Central memory CD8-positive, alpha-beta T cell (primary cell): ENCODE measurements around the gene FGA.
"Not testable (repeated sequence)": the region's sequence is repeated elsewhere in the genome, so short reads cannot be mapped to it uniquely, and the experiment has no call there.

ENCODE experiments used
- ATAC-seq: fragments of 150-1000 bp; cut with Tn5 transposase; replicated peaks from 2 replicates; pipeline ENCODE4 v1.10.0; 2022; ENCODE audit warnings: mild to moderate bottlenecking, moderate FRiP score, moderate number of reproducible peaks; ENCODE audit not compliant: poor library complexity, severe bottlenecking; ENCODE audit errors: extremely low read depth
- DNase-seq, 2 donors: peaks; one replicate each; pipeline ENCODE4 v3.0.0; 2021; ENCODE audit warnings: low spot score in 2 of 2
- H3K27ac Mint-ChIP-seq: one replicate; pipeline ENCODE4 v1.8.0; 2022; ENCODE audit warnings: low read depth, mild to moderate bottlenecking, moderate library complexity, mixed read lengths
- H3K27me3 Mint-ChIP-seq: one replicate; pipeline ENCODE4 v1.8.0; 2022; ENCODE audit warnings: mixed read lengths
- H3K36me3 Mint-ChIP-seq: one replicate; pipeline ENCODE4 v1.8.0; 2022; ENCODE audit warnings: mild to moderate bottlenecking, moderate library complexity, mixed read lengths; ENCODE audit not compliant: insufficient read depth
- H3K4me1 Mint-ChIP-seq: one replicate; pipeline ENCODE4 v1.8.0; 2022; ENCODE audit warnings: mixed read lengths
- H3K4me3 Mint-ChIP-seq: one replicate; pipeline ENCODE4 v1.8.0; 2022; ENCODE audit warnings: mild to moderate bottlenecking, moderate library complexity, mixed read lengths
- H3K9me3 Mint-ChIP-seq: one replicate; pipeline ENCODE4 v1.8.0; 2022; ENCODE audit warnings: mixed read lengths

FGA gene

GRCh38 chr4:154602404-154603020 lies 12.0 kb upstream of the FGA start:
- Mint-ChIP-seq H3K36me3 (no peaks in the 10 kb centered on the region), H3K27ac (no peak overlapping the region), H3K4me3 (no peak overlapping the region), H3K9me3 (no peaks in the 10 kb centered on the region), H3K27me3 (peaks cover 38% of the 10 kb centered on the region), H3K4me1 (no peaks in the 10 kb centered on the region)
- no peak for ATAC-seq
- DNase-seq: no peak

DNA sequence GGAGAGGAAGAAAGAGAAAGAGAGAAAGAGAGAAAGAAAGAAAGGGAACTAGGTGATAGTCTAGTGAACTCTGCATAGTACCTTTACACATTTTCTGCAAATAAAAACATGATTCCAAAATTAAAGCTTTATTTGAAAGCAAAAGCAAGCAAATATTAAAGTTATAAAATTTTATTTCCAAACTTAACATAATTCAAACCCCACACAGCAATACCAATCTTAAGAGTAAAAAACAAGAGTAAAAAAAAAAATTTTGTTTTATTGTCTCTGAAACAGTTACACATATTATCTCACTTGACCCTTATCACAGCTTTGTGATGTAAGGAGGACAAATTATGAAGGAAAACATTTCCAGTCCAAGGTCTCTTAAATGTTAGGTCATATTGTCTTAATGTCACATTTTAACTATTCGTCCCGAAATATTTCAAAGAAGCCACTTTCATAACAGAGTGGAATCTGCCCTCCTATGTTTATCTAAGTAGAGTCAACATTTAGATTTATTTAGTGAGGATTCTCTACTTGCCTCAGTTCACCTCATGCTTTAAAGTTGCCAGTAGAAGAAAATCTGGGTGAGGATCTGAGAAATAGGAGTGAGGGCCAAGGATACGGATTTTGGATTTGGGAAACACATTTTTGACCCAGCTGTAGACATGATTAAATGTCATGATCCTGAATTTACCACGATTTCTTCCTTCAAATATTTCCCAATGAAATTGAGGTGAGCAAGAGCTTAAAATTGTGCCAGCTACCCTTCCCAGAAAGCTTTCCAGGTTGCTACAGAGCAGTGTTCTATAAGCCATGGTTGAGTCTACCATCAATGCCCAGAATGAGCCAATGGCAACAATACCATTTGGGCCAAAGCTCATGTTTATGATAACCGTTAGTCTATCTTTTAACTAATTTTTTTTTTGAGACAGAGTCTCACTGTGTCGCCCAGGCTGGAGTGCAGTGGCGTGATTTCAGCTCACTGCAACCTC lies 7.5 kb upstream of the FGA start:
- Mint-ChIP-seq H3K4me1 (no peaks in the 10 kb centered on the region), H3K4me3 (no peak overlapping the region), H3K36me3 (no peaks in the 10 kb centered on the region), H3K27ac (no peak overlapping the region), H3K27me3 (peaks cover 17% of the 10 kb centered on the region), H3K9me3 (no peaks in the 10 kb centered on the region)
- DNase-seq (no peak), ATAC-seq (no peak)

DNA sequence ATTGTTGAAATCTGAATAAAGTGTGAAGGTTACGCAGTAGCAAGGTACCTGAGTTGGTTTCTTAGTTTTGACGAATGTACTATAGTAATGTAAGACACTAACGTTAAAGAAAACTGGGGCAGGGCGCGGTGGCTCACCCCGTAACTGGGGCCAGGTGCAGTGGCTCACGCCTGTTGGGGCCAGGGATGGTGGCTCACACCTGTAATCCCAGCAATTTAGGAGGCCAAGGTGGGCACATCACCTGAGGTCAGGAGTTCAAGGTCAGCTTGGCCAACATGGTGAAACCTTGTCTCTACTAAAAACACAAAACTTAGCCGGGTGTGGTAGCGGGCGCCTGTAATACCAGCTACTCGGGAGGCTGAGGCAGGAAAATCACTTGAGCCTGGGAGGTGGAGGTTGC lies 6.7 kb upstream of the FGA start:
- not testable (repeated sequence) for DNase-seq, H3K27ac Mint-ChIP-seq, H3K4me1 Mint-ChIP-seq

DNA sequence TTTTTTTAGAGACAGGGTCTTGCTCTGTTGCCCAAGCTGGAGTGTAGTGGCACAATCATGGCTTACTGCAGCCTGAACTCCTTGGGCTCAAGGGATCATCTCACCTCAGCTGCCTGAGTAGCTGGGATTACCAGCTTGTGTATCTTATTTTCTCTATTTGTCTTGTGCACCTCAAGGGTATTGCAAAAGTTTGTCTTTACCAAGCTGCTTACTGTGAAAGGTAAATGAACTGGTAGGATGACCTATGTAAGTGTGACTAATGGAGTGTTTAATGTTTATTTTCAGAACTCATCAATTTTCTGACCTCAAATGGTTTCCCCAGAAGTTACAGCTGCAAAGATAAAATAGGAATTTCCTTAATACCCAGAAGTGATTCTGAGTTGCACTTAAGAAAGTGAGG lies 5.3 kb upstream of the FGA start:
- DNase-seq (no peak), ATAC-seq (no peak)
- Mint-ChIP-seq H3K36me3 (no peaks in the 10 kb centered on the region), H3K27me3 (peaks cover 25% of the 10 kb centered on the region), H3K9me3 (no peaks in the 10 kb centered on the region), H3K27ac (no peak overlapping the region), H3K4me1 (no peaks in the 10 kb centered on the region), H3K4me3 (no peak overlapping the region)

More for the DNA sequence above, 6.7 kb upstream of the FGA start:
- not testable (repeated sequence) for H3K9me3 Mint-ChIP-seq, H3K36me3 Mint-ChIP-seq, ATAC-seq, H3K4me3 Mint-ChIP-seq
- H3K27me3 Mint-ChIP-seq: peaks cover 17% of the 10 kb centered on the region

DNA sequence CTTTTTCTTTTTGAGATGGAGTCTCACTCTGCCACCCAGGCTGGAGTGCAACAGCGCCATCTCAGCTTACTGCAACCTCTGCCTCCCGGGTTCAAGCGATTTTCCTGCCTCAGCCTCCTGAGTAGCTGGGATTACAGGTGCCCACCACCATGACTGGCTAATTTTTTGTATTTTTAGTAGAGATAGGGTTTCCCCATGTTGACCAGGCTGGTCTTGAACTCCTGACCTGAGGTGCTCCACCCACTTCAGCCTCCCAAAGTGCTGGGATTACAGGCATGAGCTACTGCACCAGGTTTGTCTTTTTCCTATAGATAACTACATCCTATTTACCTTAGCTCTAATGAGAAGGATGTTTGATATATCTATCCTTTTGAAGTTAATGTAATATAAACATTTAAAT lies 3.8 kb upstream of the FGA start:
- H3K27me3 Mint-ChIP-seq: peaks cover 40% of the 10 kb centered on the region
- not testable (repeated sequence) for DNase-seq, H3K4me3 Mint-ChIP-seq, H3K9me3 Mint-ChIP-seq, ATAC-seq, H3K4me1 Mint-ChIP-seq, H3K36me3 Mint-ChIP-seq, H3K27ac Mint-ChIP-seq

GRCh38 chr4:154593868-154594267 lies 3.3 kb upstream of the FGA start:
- peaks cover 44% of the 10 kb centered on the region for H3K27me3 Mint-ChIP-seq
- ATAC-seq (no peak), DNase-seq (no peak)
- no peak overlapping the region for H3K27ac Mint-ChIP-seq
- H3K4me1 Mint-ChIP-seq: no peaks in the 10 kb centered on the region
- H3K9me3 Mint-ChIP-seq: no peaks in the 10 kb centered on the region
- H3K4me3 Mint-ChIP-seq: no peak overlapping the region
- no peaks in the 10 kb centered on the region for H3K36me3 Mint-ChIP-seq

DNA sequence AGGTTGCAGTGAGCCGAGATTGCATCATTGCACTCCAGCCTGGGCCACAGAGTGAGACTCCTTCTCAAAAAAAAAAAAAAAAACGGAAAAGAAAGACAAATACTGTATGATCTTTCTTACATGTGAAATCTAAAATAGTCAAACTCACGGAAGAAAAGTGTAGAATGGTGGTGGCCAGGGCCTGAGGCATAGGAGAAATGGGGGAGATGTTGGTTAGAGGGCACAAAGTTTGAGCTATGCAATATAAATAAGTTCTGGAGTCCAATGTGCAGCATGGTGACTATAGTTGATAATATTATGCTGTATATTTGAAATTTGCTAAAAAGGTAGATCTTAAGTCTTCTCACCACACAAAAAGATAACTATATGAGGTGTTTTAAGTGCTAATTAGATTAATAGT lies 1.3 kb upstream of the FGA start:
- no peaks in the 10 kb centered on the region for H3K9me3 Mint-ChIP-seq
- H3K4me3 Mint-ChIP-seq: no peak overlapping the region
- ATAC-seq (no peak), DNase-seq (no peak)
- H3K27ac Mint-ChIP-seq: no peak overlapping the region
- H3K27me3 Mint-ChIP-seq: peaks cover 55% of the 10 kb centered on the region
- H3K36me3 Mint-ChIP-seq: no peaks in the 10 kb centered on the region
- H3K4me1 Mint-ChIP-seq: no peaks in the 10 kb centered on the region

DNA sequence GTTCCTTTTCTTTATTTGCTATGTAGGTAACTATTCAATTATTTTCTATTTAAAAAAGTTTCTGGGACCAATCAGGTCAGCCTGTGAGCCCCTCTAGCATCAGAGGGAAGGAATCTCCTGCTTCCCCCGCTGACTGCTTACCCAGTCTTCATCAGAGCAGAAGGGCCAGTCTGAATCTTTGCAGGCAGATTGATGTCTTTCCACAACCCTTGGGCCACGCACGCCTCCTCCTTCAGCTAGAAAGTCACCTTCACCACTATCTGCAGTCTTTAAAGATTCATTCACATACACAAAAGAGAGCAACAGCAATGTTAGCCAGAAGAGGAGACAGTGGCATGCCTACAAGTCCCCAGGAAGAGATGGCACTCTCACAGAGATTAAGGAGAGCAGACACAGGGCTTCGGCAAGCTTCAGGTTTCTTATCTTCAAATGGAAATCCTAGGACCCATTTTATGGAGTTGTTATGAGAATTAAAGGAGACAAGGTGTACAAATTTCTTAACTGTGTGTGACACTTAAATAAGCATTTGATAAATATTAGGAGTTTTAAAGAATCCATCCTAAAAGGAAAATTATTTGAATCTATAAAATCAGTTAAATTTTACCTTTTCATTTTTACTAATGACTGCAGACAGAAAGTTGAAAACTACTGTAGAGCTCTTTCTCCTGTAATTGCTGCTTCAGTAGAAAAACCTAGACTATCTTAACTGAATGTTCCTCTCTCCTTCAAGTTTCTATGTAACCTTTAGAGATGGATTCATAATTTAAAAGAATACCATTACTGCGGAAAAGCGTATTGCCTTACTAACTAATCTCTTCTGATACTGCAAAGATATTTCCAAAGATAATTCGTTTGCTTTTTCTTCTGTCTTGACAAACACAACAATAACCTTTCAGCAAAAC lies 995 bp downstream of the FGA start:
- Mint-ChIP-seq H3K9me3 (no peaks in the 10 kb centered on the region), H3K36me3 (no peaks in the 10 kb centered on the region), H3K4me3 (no peak overlapping the region), H3K27me3 (peaks cover 77% of the 10 kb centered on the region), H3K27ac (no peak overlapping the region), H3K4me1 (no peaks in the 10 kb centered on the region)
- DNase-seq (no peak), ATAC-seq (no peak)

DNA sequence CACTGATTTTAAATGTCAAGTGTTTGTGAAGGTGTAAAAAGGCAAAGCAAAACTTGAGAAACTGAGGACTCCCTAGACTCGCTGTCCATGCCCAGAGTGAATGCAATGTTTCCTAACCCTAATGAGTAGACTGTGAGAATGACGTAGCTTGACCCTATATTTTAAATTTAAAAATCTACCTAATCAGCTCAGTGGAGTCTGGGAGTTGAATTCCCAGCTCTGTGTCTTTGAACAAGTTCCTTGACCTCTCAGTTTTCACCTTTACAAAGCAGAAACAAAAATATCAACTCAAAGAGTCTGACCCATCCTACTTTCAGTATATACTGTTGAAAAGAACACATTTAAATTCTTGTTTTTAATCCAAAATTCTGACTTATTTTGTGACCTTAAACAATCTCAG lies 2.3 kb downstream of the FGA start:
- H3K4me3 Mint-ChIP-seq: no peak overlapping the region
- peaks cover 79% of the 10 kb centered on the region for H3K27me3 Mint-ChIP-seq
- no peak overlapping the region for H3K27ac Mint-ChIP-seq
- H3K9me3 Mint-ChIP-seq: no peaks in the 10 kb centered on the region
- H3K36me3 Mint-ChIP-seq: no peaks in the 10 kb centered on the region
- no peaks in the 10 kb centered on the region for H3K4me1 Mint-ChIP-seq
- DNase-seq: no peak
- ATAC-seq: no peak

- Mint-ChIP-seq H3K27ac (no peak overlapping the region), H3K9me3 (no peaks in the 10 kb centered on the region), H3K4me3 (no peak overlapping the region), H3K36me3 (no peaks in the 10 kb centered on the region), H3K4me1 (no peaks in the 10 kb centered on the region), H3K27me3 (peaks cover 65% of the 10 kb centered on the region)
- ATAC-seq (no peak), DNase-seq (no peak)
These were observed 4.1 kb downstream of the FGA start for GRCh38 chr4:154586296-154587033.

DNA sequence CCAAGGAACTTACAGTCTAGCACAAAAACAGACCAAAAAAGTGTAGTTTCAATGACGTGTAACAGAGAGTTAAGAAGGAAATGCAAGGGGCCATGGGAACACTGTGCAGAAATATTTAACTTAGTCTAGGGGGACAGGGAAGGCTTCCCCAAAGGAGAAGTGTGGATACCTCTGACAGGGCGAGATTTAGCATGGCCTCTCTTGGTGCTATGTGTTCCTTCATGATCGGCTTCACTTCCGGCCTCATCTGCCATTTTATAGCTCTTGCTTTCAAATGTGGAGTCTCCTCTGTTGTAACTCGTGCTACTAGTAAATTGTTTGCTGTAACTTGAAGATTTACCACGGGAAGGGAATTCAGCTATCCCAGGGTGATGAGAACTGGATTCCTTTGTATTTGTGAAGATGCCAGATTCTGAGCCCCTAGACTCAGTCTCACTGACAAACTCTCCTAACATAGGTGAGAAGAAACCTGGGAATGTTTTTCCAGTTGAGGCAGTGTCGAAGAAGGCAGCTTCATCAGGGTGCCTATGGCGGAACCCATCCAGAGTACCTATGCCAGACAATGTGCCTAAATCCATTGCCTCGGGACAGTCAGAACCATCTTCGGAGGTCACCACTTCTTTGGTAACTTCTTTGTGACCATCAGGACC lies 5.0 kb downstream of the FGA start:
- H3K4me3 Mint-ChIP-seq: no peak overlapping the region
- H3K27me3 Mint-ChIP-seq: peaks cover 56% of the 10 kb centered on the region
- H3K9me3 Mint-ChIP-seq: no peaks in the 10 kb centered on the region
- ATAC-seq (no peak), DNase-seq (no peak)
- H3K36me3 Mint-ChIP-seq: no peaks in the 10 kb centered on the region
- H3K4me1 Mint-ChIP-seq: no peaks in the 10 kb centered on the region
- no peak overlapping the region for H3K27ac Mint-ChIP-seq
